Prostate gland (tissue), 2 donors: ENCODE measurements around the gene CELSR2. TPM values are rescaled to one million over a fixed set of nuclear protein-coding genes. Genes with fewer than 3 reads are reported as not detected.
A peak's percentile ranks its signal among the peaks of the same experiment; 100 is the strongest.

ENCODE experiments used
- DNase-seq: peaks from one replicate; pipeline ENCODE4 v3.0.0-alpha.2; 2019; ENCODE audit warnings: low spot score
- H3K27ac ChIP-seq, 2 donors: fragments of 200-600 bp; sonication (generic); 2 replicates each; pipeline ENCODE4 v1.5.1; 2017 to 2019
- H3K27me3 ChIP-seq: fragments of 200-600 bp; sonication (generic); replicated peaks from 2 replicates; pipeline ENCODE4 v1.5.1; 2019; ENCODE audit not compliant: insufficient read depth
- H3K36me3 ChIP-seq, 2 donors: fragments of 200-600 bp; sonication (generic); 1 replicate in 1 of 2; 2 replicates in 1 of 2; pipeline versions ENCODE4 v1.5.1 to v1.8.1; 2017 to 2019
- H3K4me1 ChIP-seq: fragments of 200-600 bp; sonication (generic); replicated peaks from 2 replicates; pipeline ENCODE4 v1.5.1; 2019
- H3K4me3 ChIP-seq, 2 donors: fragments of 200-600 bp; sonication (generic); 2 replicates each; pipeline ENCODE4 v1.5.1; 2017 to 2019
- H3K9me3 ChIP-seq: fragments of 200-600 bp; sonication (generic); 2 replicates; pipeline ENCODE4 v1.5.1; 2017
- POLR2A ChIP-seq: fragments of 450-650 bp; IDR thresholded peaks from one replicate; pipeline ENCODE4 v1.6.1; 2016; ENCODE audit warnings: antibody characterized with exemption, mild to moderate bottlenecking
- POLR2AphosphoS5 ChIP-seq: sonication (generic); formaldehyde crosslinking; IDR thresholded peaks from one replicate; pipeline ENCODE4 v1.6.1; 2017; ENCODE audit warnings: antibody characterized with exemption
- WGBS: methylation state at CpG from one replicate; pipeline ENCODE4 v1.1.5; 2018; 5-methylcytosine and 5-hydroxymethylcytosine counted together
- intact Hi-C: fragments of 100-400 bp; cut with DNase I; formaldehyde crosslinking; loops from one replicate; pipeline ENCODE4 v1.14.2; 2022
- total RNA-seq, 2 donors: library from RNA; depleted of rRNA; stranded (reverse); fragments of >200 nt; gene quantifications; one replicate each; pipeline ENCODE4 v1.1.0, GENCODE V29; 2016
- TF ChIP-seq, protein P1 (sequence below), 4 experiments: fragments of 200-600 bp in 2 of 4; fragments of 450-650 bp in 2 of 4; sonication (generic) in 2 of 4; IDR thresholded peaks; 1 replicate in 3 of 4; 2 replicates in 1 of 4; pipeline ENCODE4 v1.5.1; 2016 to 2019; ENCODE audit warnings: antibody characterized with exemption in 4 of 4, mild to moderate bottlenecking in 2 of 4, moderate library complexity in 2 of 4

The CELSR2 gene
- total RNA-seq, 2 donors from 2014 or later: 18.8 to 118 TPM

DNA sequence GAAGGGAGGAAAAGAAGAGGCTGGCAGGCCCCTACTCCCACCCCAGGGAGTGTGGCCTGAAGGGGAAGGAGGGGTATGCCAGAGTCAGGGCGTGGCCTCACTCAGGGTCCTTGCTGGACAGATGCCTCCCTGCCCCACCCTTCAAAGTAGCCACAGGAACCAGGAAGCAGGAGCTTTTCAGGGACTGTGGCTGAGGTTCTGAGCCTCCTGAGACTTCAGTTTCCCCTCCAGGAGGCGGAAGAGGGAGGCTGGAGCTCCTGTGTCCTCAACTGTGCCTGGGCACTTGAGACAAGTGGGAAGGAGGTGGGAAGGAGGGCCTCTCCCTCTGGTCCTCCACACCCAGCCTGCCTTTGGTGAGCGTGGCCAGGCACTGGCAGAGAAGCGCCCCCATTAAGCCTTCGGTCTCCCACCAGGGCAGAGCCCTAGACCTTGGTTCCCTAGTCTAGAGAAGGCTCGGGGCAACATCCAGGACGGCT, 5.3 kb downstream of the CELSR2 start:
- H3K27ac ChIP-seq: peak overlapping the region in 1 of 2 donors; percentile 78

DNA sequence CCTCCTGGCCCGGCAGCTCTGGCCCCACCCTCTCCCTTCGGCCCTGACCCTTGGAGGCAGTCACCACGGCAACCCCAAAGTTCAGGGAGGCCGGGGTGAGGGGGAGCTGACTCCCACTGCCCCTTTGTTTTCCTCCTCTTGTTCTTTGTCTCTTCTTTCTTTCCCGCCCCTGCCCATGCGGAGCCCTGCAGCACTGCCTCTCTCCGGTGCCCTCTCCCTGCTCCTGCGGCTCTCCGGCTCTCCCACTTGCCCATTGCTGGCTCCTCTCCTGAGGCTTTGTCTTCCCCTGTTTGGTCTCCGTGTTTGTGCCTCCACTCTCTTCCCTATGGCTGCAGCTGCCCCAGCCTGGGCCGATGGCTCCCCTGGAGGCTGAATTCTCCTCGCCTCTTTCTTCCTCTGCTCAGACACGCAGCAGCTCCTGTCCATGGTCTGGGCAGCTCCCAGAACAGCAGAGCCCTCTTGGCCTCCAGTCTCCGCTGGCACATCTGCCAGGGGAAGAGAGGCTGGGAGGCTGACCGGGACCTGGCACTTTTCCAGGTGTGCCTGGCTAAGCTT, 5.8 kb downstream of the CELSR2 start:
- Histone ChIP-seq H3K36me3 (no peaks in the 10 kb centered on the region), H3K27me3 (no peaks in the 10 kb centered on the region), H3K4me1 (no peaks in the 10 kb centered on the region), H3K27ac (peak overlapping the region in 1 of 2 donors; percentile 78), H3K9me3 (no peaks in the 10 kb centered on the region), H3K4me3 (no peak overlapping the region)
- WGBS: 36% methylated on average over 15 of the region's 15 CpGs
- intact Hi-C loops: no loop called here
- no peak for DNase-seq
- no peak for TF ChIP-seq POLR2AphosphoS5
- TF ChIP-seq, protein P1, sequence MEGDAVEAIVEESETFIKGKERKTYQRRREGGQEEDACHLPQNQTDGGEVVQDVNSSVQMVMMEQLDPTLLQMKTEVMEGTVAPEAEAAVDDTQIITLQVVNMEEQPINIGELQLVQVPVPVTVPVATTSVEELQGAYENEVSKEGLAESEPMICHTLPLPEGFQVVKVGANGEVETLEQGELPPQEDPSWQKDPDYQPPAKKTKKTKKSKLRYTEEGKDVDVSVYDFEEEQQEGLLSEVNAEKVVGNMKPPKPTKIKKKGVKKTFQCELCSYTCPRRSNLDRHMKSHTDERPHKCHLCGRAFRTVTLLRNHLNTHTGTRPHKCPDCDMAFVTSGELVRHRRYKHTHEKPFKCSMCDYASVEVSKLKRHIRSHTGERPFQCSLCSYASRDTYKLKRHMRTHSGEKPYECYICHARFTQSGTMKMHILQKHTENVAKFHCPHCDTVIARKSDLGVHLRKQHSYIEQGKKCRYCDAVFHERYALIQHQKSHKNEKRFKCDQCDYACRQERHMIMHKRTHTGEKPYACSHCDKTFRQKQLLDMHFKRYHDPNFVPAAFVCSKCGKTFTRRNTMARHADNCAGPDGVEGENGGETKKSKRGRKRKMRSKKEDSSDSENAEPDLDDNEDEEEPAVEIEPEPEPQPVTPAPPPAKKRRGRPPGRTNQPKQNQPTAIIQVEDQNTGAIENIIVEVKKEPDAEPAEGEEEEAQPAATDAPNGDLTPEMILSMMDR (IDR thresholded peaks at IDR 0.05): peak in 1 of 4 experiments; percentile 10
- no peak for TF ChIP-seq POLR2A

More for the DNA sequence above, 5.3 kb downstream of the CELSR2 start:
- no peak overlapping the region for H3K4me3 ChIP-seq
- no peaks in the 10 kb centered on the region for H3K9me3 ChIP-seq
- 52% methylated on average over 7 of the region's 7 CpGs for WGBS
- no peaks in the 10 kb centered on the region for H3K36me3 ChIP-seq
- H3K27me3 ChIP-seq: no peaks in the 10 kb centered on the region
- TF ChIP-seq POLR2A (no peak), POLR2AphosphoS5 (no peak)
- TF ChIP-seq, protein P1 (IDR thresholded peaks at IDR 0.05): no peak
- DNase-seq: no peak
- H3K4me1 ChIP-seq: no peaks in the 10 kb centered on the region
- intact Hi-C loops: no loop called here

DNA sequence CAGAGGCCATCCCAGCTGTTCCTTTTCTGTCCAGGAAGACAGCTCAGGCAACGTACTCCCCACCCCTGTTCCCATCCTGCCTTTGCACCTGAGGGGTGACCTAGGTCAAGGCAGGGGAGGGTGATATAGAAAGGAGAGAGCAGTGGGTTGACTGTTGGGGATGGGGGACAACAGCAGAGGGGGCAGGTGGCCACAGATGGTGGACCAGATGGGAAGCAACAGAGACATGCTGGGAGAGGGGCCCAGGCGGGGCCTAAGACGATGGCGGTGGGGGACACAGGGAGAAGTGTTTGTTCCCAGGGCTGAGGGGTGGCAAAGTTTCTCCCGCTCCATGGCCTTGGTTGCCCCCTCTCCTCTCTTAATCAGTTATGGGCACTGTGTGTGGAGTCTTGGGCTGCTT, 6.3 kb downstream of the CELSR2 start:
- whole genome bisulfite sequencing: 90% methylated on average over 5 of the region's 5 CpGs
- Histone ChIP-seq H3K4me3 (no peak overlapping the region), H3K27me3 (no peaks in the 10 kb centered on the region), H3K27ac (no peak overlapping the region), H3K9me3 (no peaks in the 10 kb centered on the region), H3K36me3 (no peaks in the 10 kb centered on the region), H3K4me1 (no peaks in the 10 kb centered on the region)
- intact Hi-C loops: no loop called here
- no peak for DNase-seq
- TF ChIP-seq POLR2AphosphoS5: no peak
- TF ChIP-seq, protein P1 (IDR thresholded peaks at IDR 0.05): no peak
- no peak for TF ChIP-seq POLR2A

DNA sequence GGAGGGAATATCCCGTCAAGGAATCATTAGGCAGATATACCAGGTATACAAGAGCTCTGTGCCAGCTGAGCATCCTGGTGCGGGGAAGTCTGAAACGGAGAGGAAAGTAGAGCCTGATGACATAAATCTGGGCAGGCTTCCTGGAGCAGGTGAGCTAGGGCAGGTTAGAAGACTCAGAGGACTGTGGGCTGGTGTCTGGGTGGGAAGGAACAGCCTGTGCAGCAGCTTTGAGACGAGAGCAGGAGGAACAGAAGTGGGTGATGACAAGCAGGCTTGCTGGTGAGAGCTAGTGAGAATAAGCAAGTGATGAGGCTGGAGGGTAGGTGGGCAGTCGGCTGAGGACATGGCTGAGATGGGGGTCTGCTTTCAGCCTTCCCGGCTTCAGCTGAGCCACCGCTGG, 6.7 kb downstream of the CELSR2 start:
- no peaks in the 10 kb centered on the region for H3K4me1 ChIP-seq
- H3K27ac ChIP-seq: no peak overlapping the region
- no peaks in the 10 kb centered on the region for H3K9me3 ChIP-seq
- WGBS: 87% methylated on average over 7 of the region's 7 CpGs
- H3K27me3 ChIP-seq: no peaks in the 10 kb centered on the region
- intact Hi-C loops: no loop called here
- no peak overlapping the region for H3K4me3 ChIP-seq
- no peak for DNase-seq
- no peaks in the 10 kb centered on the region for H3K36me3 ChIP-seq
- TF ChIP-seq POLR2AphosphoS5 (no peak), POLR2A (no peak)
- TF ChIP-seq, protein P1 (IDR thresholded peaks at IDR 0.05): no peak

DNA sequence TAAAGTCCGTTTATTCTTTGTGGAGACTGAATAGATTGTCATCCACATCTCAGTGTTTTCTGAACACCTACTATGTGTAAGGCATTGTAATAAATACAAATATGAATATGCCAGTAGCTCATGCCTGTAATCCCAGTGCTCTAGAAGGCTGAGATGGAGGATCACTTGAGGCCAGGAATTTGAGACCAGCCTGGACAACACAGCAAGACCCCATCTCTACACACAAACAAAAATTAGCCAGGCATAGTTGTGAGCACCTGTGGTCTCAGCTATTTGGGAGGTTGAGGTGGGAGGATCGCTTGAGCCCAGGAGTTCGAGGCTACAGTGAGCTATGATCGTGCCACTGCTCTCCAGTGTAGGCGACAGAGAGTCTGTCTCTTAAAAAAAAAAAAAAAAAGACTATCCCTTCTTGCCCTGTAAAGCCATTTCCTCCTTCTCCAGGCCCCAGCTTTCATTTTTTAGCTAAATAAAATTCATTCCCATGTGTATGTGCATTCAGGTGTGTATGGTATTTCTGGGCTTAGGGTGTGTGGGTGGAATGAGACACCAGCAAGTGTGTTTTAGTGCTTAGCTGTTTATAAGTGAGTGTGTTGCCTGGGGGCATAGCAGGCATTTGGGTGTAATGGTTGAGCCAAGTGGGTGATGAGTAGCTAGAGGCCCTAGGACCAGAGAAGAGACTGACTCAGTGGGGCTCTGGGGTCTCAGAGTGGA, 7.8 kb downstream of the CELSR2 start:
- DNase-seq: no peak
- Histone ChIP-seq H3K27ac (no peak overlapping the region), H3K36me3 (no peaks in the 10 kb centered on the region), H3K4me1 (no peaks in the 10 kb centered on the region), H3K9me3 (no peaks in the 10 kb centered on the region), H3K4me3 (no peak overlapping the region), H3K27me3 (no peaks in the 10 kb centered on the region)
- WGBS: 86% methylated on average over 5 of the region's 5 CpGs
- intact Hi-C loops: no loop called here
- TF ChIP-seq POLR2A: no peak
- TF ChIP-seq POLR2AphosphoS5: no peak
- TF ChIP-seq, protein P1 (IDR thresholded peaks at IDR 0.05): no peak
